Measurements from ENCODE around the gene ERAP2.
A peak's percentile ranks its signal among the peaks of the same experiment; 100 is the strongest.
"Not testable (repeated sequence)": the region's sequence is repeated elsewhere in the genome, so short reads cannot be mapped to it uniquely, and the experiment has no call there.

Gene ERAP2

DNA sequence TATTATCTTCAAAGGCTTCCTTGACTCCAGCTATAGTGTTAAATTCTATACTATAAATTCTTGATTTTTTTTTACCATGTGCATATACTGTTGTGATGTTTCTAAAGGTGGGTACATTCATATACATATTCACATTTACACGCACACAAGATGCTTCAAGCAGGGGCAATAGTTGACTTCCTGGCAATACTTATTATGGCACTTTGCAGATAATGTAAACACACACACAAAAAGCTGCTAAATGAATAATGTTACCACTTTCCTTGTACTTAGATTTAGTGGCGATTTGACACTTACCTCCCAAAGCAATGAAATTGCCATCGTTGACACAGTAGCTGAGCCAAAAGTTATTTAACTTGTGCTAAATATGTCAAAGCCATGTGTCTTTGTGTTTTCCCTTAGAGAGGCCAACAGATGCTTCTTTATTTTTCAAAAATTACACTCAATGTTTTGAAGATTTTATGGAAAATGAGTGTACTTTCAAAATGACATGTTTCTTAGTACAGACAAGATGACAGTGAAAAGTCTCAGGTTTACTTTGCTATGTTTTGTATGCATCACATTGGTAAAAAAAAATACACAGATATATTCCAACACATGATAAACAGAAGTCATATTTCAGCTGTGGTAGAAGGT, 12.2 kb upstream of the ERAP2 start:
- DNase-seq (ENCODE audit: low spot score), result no peak

DNA sequence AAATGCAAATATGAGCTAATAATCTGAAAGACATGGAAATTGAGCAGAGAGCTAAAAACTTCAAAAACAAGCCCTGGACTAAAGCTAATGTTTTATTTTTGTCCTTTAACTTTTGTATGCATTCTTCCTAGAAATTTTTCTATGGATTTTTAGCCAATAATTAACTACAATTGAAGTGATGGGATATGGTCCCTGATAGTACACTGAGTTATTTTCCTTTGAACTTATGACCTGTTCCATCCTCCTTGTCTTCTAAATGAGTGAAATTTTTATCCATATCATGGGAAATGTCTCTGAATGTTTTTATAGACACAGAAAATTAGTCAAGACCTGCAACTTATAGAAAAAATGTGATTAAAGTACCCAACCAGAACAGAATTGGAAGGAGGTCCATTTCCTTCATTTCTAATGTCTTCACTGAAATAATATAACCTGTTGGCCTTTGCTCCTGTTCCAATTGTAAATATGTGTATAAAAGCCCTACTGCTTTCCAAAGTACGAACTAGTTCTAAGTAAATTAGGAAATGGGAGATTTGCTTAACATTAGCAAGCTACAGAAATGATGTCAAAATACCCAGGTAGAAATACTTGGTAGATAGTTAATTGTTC, 11.3 kb upstream of the ERAP2 start:
- no peak for DNase-seq (ENCODE audit: low spot score)

DNA sequence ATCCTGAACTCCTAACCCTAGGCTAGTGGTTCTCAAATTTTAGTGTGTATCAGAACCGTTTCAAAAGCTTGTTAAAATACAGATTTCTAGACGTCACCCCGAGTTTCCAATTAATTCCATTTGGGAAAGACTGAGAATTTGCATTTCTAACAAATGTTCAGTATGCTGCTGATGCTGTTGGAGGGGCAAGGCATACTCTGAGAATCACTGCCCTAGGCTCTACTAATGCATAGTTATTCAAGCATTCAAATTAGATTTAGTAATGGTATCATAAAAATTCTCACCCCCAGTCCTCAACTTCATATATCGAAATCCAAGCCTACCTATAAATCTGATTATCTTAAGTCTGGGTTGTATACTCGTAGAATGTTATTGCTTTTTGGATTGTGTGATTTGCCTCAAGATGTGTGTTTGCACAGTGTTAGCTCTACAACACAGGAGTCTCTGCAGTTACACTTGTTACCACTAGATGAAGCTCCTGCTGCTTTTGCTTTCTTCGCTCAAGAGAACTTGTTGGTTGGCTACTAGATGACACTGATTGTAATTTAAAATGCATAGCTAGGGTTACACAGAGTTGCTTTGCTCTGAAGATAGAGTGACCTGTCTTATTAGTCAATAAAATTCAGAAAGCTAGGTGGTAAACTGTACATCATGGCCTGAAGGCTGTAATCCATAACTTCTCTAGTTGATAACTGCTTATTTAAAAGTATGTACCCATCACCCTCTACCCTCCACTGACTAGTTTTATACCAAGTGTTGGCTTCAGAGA, 7.5 kb upstream of the ERAP2 start:
- DNase-seq (ENCODE audit: low spot score), result peak; percentile 87

DNA sequence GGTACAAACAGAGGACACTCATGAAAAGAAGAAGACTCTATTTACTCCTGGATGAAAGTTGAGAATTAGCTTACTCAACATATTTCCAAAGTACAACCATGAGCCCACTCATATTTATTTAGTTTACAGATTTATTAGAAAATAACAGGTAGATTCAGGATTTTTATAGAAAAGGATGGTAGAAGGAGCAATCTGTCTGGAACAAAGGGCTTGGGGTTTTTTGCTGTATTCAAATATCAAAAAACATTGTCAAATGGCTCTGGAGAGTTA, 7.0 kb upstream of the ERAP2 start:
- no peak for DNase-seq (ENCODE audit: low spot score)

DNA sequence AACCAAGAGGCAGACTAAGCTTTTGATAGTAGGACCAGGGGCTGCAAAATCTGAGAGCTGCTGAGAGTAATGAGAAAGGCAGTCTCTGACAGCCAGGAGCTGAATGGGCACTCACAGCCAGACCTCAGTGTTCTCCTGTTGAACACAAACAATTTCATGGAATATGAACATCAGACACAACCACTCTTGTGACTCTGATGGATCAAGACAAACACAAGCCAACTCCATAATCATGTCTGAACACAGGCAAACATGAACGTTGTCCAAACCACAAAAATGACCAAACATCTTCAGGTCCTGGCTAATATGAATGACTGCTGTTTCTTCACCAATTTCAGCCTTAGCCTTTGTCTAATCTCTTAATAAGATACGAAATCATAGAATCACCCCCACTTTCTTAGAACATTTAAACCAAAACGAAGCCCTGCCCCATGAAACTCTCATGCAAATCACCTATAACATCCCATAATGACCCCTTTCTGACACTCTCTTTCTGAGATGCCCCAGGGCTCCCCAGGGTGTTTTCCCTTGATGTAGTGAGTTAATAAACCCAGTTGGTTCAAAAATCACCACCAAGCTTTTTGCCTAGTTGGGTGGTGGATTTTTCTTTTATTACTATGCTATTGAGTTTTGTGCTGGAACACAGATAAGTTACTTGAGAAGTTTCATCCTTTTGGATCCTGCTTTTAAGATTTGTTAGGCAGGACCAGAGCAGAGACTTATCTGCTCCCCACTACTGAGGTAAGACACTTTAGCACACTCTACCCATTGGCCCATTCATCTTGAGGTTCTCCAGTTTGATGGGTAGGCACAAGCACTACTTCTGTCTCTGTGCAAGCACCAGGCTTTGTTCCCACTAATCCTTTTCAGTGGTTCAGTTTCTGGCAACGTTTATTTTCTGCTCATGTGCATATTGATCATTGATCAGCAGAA, 5.9 kb upstream of the ERAP2 start:
- peak; percentile 46 for DNase-seq (ENCODE audit: low spot score)

DNA sequence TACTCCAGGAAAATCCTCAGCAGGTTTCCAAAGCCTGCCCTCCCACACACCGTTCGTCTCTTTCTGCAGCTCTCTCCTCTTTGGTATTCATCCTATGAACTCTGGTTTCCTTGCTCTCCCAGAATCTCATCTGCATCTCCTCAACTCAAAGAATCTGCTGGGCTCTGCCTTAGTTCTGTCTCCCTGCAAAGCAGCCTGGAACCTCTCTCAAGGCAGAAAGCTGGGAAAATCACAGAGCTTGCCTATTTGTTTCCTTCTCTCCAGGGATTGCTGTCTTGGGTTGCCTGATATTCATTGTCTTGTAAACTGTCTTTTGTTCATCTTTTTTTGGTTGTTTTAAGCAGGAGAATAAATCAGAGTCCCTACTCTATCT, 5.3 kb upstream of the ERAP2 start:
- peak; percentile 21 for DNase-seq (ENCODE audit: low spot score)

DNA sequence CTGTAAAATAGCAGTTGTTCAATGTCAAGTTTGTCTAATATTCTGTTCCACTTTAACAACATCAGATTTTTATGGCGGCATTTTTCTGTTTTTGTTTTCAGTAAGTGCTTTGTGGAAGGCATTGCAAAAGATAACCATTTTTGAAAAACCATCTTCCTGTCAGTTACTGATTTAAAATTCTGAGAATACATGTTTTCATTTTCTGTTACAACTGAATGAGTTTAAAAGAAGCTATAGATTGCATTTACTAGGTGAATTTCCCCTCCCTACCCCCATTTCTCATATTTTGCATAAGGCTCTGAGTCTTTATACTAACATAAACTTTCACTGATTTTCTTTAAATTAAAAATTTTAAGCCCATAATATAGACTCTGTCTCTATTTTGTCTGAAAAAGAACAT, 4.6 kb upstream of the ERAP2 start:
- DNase-seq (ENCODE audit: low spot score), result peak; percentile 30

DNA sequence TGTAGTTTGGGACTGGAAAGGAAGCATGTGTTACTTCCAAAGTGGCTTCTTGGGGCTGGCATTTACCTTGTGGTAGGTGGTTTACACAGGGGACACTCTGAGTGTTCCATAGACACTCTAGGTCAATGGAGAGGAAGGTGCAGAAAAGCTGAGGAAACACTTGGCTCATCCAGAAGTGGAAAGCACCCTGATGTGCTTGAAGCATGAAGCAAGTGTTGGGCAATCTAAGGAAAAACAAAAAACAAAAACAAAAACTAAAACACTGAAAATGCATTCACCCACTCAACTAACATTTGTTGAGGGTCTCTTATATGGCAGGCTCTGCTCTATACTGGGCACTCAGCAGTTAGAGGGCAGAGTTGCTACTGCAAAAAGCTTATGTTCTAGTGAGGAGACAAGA, 2.9 kb upstream of the ERAP2 start:
- DNase-seq (ENCODE audit: low spot score), result no peak

DNA sequence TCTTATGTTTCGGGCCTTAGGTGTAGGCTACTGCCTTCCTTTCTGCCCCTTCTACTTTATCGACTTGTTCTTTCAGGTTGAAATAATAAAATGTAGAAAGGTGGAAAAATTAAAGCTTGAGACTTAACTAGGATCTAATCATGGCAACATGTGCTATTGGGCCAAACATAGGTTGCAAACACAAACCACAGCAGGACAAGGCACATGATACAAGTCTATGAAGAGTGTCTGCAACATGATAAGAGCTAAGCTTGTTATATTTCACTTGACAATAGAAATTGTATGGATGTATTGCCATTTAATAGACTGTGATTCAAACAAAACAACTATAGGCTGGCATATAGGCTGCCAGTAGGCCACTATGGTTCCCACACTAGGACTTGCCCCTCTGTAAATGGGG, 1.7 kb upstream of the ERAP2 start:
- DNase-seq (ENCODE audit: low spot score), result no peak

DNA sequence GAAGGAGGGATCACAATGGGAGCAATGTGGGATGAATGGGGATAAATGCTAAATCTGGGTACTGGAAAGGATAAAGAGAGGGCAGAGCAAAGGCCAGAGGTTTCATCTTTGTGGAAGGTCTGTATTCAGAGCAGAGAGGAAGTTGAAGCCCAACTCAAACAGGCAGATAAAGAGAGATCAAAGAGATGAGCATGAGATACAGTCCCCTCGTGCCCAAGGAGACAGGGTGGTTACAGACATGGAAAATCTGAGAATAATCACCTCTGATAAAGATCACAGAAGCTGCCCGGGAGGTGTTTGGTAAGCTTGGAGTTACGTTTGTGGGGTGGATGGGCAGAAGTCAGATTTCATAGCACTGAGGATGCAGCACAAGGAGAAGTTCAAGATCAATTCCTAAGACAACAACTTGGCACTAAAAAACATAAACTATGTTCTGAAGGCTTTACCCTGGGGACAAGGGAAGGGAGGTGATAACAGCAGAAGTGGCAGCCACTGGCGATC, 459 bp upstream of the ERAP2 start:
- peak; percentile 42 for DNase-seq (ENCODE audit: low spot score)

DNA sequence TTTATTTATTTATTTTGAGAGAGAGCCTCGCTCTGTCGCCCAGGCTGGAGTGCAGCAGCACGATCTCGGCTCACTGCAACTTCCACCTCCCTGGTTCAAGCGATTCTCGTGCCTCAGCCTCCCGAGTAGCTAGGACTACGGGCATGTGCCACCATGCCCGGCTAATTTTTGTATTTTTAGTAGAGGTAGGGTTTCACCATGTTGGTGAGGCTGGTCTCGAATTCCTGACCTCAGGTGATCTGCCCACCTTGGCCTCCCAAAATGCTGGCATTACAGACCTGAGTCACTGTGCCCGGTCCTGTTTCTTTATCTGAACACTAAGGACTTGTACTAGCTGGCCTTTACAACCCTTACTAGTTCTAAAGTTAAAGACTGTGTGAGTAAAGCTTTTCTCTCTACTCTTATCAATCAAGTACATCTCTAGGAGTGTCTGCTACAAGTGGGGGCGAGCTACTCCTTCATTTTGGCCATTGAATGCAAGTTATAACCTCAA, 723 bp downstream of the ERAP2 start:
- DNase-seq (ENCODE audit: low spot score), result not testable (repeated sequence)

DNA sequence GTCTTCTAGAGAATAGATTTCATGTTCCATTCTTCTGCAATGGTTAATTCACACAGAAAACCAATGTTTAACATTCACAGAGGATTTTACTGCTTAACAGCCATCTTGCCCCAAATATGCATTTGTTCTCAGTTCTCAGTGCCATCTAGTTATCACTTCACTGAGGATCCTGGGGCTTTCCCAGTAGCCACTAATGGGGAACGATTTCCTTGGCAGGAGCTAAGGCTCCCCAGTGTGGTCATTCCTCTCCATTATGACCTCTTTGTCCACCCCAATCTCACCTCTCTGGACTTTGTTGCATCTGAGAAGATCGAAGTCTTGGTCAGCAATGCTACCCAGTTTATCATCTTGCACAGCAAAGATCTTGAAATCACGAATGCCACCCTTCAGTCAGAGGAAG, 3.4 kb downstream of the ERAP2 start:
- no peak for DNase-seq (ENCODE audit: low spot score)

DNA sequence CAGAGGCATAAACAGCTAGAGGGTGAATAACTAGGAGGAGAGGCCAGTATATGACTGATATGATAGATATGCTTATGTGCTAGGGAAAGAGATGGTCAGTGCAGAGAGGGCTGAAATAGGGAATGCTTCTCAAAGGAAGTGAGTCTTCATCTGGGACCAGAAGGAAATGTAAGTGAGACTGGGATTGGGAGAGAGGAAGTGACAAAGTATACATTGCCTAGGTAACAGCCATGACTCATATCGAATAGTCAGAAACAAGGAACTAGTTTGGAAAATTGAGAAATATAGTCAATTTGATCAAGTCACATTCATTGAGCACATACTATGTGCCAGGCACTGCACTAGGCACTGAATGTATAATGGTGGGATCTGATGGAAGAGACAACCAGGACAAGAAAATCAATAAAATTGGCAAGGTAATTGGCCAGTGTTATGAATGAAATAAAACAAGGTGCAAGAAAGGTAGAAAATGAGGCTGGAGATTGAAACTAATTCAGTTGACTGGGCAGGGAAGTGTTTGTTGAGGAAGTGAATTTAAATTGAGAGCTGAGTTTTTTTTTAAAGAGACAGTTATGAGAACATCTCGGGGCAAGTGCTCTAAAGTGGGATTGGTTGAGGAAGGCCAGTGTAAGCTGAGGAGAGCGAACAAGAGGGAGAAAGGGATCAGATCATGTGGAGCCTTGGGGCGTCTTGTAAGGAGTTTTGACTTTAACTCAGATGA, 4.3 kb downstream of the ERAP2 start:
- DNase-seq (ENCODE audit: low spot score), result no peak

DNA sequence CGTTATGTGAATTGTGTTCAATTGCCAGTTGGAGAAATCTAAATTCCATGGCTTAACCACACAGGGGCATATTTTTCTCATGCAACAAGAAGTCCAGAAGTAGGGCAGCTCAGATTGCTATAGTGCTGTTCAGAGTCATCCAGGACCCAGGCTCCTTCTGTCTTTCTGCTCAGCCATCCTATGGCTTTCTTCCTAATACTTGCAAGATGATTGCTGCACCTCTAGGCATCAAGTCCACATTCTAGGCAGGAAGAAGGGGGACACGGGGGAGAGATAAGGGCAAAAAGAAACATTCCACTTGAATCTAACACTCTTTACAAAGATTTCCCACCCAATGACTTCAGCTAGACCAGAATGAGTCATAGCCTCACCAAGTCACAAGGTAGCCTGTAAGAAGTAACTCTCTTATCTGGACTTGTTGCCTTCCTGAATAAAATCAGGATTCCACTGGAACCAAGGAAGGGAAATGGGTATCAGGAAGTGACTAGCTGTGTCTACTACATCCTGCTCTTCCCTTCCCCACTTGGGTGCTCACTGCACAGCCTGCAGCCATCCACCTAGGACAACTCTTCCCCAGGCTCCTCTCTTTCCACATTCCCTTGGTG, 5.3 kb downstream of the ERAP2 start:
- no peak for DNase-seq (ENCODE audit: low spot score)

DNA sequence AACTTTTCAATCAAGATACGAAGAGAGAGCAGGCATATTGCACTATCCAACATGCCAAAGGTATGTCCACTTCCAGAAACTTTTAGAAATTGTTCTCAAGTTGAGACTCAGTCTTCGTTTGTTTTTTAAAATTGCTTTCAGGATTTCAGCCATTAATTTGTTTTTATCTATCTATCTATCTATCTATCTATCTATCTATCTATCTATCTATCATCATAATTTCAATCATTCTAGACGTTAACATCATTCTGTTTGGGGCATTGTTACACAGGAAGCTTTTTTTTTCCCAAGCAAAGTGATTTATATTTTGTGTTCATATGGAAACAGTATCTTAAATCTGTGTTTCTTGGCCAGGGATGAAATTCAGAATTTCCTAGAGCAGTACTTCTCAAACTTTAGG, 7.6 kb downstream of the ERAP2 start:
- DNase-seq (ENCODE audit: low spot score), result no peak

DNA sequence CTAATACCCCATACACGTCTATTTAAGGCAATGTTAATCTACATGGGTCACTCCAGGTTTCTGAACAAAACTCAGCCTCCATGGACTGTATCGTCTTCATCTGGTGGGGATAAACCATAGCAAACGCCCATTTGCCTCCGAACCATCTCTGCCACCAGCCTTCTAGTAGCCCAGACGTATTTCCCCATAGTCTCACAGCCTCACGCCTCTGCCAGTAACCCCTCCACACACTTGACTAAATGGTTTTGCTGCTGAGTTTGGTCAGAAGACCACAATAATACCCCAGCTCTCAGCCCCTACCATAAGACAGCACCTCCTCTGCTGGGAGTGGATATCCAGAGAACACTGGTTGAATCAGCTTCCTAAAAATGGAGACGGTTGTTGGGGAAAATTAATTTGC, 8.7 kb downstream of the ERAP2 start:
- no peak for DNase-seq (ENCODE audit: low spot score)

DNA sequence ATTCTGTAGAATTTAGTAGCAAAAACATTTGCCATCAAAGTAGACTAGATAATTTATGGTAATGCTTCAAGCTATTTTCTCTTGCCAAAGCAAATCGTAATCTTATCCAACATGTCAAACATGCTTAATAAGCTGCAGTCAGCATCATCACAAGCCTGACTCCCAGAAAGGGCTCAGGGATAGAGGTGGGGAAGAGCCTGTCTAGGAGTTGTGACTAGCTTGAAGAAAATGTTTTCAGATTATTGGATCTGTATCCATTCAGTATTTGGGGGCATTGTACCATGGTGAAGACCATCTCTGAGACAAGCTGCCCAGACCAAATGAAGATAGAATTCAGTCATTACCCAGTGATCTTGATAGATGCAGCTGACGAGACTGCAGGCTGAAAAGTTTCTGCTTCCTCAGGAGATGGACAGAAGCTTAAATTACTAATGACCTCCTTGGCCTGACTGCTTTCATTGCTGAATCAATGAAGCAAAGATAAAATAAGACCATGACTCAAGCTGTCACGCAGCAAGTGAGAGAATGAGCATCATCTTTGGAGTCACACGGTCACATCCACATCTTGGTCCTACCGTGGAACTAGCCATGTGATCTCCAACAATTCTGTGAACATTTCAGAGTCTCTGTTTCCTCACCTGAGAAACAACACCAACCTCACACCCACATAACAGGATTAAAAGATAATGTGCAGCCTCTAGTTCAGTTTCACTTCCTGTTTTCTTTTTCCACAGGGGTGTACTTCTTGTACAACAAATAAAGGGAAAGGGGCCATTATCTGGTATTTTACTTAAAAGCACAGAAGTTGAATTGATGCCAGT, 9.4 kb downstream of the ERAP2 start:
- DNase-seq (ENCODE audit: low spot score), result peak; percentile 81

DNA sequence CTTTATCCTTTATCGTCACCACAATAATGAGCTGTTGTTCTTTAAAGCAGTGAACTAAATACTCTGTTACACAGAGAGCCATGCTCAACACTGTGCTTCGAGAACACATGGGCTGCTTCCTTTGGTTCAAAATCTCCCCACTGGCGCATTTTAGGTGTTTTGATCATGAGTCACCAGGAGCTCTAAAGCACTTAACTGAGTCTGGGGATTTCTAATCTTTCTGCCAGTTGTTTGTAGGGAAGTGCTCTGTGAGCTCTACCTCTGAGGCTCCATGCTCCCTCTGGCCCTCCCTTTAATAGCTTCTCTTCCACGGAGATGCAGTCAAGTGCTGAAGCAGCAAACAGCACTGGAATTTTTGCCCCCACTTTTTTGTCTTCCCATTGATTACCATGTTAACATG, 17.0 kb downstream of the ERAP2 start:
- DNase-seq (ENCODE audit: low spot score), result no peak

DNA sequence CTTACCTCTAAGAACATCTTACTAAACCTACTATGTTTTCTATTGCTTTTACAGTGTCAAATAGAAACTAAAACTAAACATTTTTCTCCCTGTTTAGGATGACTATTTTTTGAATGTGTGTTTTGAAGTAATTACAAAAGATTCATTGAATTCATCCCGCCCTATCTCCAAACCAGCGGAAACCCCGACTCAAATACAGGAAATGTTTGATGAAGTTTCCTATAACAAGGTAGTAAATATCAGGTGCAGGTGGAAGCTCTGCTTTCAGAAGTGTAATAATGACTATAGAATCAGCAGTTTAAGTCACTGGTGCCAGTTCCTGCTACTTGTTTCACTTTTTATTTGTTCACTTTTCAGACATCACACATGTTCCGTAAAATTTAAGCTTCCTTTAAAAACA, 20.0 kb downstream of the ERAP2 start:
- peak; percentile 56 for DNase-seq (ENCODE audit: low spot score)

DNA sequence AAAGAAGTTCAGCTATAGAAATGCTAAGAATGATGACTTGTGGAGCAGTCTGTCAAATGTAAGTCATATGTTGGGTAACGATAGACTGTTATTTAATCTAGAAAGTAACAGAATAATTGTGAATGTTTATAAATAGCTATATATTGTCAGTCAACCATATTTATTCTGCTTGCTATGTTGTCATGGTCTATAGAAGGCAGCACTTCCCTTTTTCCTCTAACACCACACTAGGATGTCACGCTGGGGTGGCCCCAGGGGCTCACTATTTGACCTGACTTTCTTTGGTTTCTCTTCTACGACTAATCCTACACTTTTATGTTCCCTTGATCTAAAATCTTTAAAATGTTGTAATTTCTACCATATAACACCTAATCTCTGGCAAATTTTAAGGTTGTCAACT, 20.5 kb downstream of the ERAP2 start:
- DNase-seq (ENCODE audit: low spot score), result peak; percentile 85
